HTERT RPE-1 (cell line): ENCODE results near the gene IQGAP2.

Source experiments
- in situ Hi-C: fragments of 300-500 bp; cut with MboI; formaldehyde crosslinking; loops from 4 replicates; pipeline ENCODE4 v1.14.3; 2020; ENCODE audit warnings: low sequenced_read_pairs

Gene IQGAP2

GRCh38 chr5:76703707-76704106 is 300.6 kb downstream of the IQGAP2 start:
- in situ Hi-C loops = no loop called here

DNA sequence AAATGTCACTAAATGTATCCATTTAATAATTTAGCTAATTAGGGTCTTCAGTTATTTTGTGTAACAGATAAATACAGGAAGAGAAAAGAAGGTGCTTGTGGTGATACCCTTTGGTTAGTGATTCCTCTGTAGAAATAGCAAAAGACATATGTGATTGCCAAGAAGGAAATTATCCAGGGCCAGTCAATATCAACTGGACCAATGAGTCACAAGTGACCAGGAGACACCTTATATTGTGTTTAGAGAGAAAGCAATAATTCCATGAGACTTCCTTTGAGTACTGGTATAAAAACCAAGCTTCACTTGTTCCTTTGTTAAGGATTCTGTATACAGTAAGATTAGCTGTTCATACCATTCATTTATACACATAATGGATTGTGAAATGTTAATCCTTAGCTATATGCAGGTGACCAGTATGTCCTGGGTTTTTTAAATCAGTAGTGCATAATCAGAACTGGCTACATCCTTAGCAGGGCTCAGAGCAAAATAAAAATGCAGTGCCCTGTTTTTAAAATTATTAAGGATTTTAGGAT is 301.1 kb downstream of the IQGAP2 start:
- in situ Hi-C loops = no loop called here

GRCh38 chr5:76705574-76705973 is 302.5 kb downstream of the IQGAP2 start:
- in situ Hi-C loops = no loop called here

- in situ Hi-C loops = no loop called here
These were observed 306.7 kb downstream of the IQGAP2 start for GRCh38 chr5:76709762-76710161.

DNA sequence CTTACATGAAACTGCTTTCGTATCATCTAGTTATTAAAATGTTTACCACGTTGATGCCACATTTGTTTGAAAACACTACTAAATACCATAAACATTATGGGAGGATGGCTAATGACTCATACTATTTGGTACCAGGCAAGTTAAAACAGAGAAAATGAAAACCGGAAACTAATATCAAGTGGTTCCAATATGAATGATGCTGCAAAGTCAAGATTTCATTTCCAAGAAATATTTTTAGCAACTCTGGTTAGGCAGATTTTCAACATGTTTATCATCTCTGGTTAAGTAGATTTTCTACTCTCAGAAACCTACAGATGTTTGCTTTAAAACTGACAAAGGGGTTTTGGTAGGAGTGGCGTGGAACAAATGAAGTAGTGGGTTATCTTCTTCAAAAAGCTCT is 307.9 kb downstream of the IQGAP2 start:
- in situ Hi-C loops = no loop called here

GRCh38 chr5:76714751-76715485 is 311.8 kb downstream of the IQGAP2 start:
- in situ Hi-C loops = no loop called here

GRCh38 chr5:76715486-76715735 is 312.3 kb downstream of the IQGAP2 start:
- in situ Hi-C loops = no loop called here

DNA sequence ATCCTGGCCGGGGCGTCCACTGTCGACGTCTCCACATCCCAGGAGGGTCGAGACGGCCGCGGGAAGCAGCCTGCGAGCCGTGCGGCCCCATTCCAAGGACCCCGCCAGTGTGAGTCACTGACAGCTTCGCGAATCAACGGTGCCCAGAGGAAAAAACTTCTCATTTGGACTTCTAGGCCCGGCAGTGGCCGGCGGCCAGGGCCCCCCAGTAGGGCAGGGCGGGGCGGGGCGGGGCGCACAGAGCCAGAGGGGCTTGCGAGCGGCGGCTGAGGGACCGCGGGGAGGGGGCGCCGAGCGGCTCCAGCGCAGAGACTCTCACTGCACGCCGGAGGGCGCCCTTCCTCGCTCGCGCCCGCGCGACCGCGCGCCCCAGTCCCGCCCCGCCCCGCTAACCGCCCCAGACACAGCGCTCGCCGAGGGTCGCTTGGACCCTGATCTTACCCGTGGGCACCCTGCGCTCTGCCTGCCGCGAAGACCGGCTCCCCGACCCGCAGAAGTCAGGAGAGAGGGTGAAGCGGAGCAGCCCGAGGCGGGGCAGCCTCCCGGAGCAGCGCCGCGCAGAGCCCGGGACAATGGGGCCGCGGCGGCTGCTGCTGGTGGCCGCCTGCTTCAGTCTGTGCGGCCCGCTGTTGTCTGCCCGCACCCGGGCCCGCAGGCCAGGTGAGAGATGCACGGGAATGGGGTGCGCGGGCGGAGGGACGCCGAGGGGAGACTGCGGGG is 312.8 kb downstream of the IQGAP2 start, which contains the start of gene F2R:
Gene F2R, plus strand, starts transcription at position 391 of the 720 bp plus-strand sequence. Its CDS starts 182 bp downstream, at position 573.
- in situ Hi-C loops = no loop called here

- in situ Hi-C loops = no loop called here
These were observed 313.5 kb downstream of the IQGAP2 start for GRCh38 chr5:76716456-76717157.

GRCh38 chr5:76717222-76718083 is 314.4 kb downstream of the IQGAP2 start:
- in situ Hi-C loops = no loop called here

GRCh38 chr5:76718381-76718832 is 315.3 kb downstream of the IQGAP2 start:
- in situ Hi-C loops = no loop called here

DNA sequence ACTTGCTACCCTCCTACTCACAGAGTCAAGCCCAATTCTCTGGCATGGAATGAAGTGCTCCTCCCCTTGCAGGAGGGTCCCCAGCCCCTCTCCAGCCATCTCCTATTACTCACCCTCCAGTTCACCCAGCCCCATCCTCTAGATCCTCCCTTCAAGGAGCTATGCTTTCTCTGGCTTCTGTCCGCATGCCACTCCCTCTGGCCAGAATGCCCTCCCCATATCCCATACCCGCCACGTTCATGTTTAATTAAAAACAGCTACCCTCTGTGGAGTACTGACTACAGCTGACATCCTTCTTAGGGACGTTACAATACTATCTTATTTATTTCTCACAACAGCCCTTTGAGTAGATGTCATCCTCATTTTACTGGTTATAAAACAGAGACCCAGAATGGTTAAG is 315.8 kb downstream of the IQGAP2 start:
- in situ Hi-C loops = no loop called here

- in situ Hi-C loops = no loop called here
These were observed 318.0 kb downstream of the IQGAP2 start for GRCh38 chr5:76720988-76721569.

- in situ Hi-C loops = no loop called here
These were observed 320.2 kb downstream of the IQGAP2 start for GRCh38 chr5:76723266-76723665.

DNA sequence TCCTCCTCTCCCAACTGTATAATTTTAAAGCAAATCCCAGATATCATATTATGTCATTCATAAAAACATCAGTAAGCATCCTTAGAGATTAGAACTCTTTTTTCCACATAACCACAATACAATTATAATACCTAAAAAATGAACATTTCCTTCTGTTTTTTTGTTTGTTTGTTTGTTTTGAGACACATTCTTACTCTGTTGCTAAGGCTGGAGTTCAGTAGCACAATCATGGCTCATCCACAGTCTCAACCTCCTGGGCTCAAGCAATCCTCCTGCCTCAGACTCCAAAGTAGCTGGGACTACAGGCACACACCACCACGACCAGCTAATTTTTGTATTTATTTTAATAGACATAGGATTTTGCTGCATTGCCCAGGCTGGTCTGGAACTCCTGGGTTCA is 320.8 kb downstream of the IQGAP2 start:
- in situ Hi-C loops = no loop called here

- in situ Hi-C loops = no loop called here
These were observed 321.8 kb downstream of the IQGAP2 start for GRCh38 chr5:76724871-76725270.

GRCh38 chr5:76728965-76729364 is 325.9 kb downstream of the IQGAP2 start:
- in situ Hi-C loops = no loop called here

GRCh38 chr5:76729373-76730290 is 326.5 kb downstream of the IQGAP2 start:
- in situ Hi-C loops = no loop called here

DNA sequence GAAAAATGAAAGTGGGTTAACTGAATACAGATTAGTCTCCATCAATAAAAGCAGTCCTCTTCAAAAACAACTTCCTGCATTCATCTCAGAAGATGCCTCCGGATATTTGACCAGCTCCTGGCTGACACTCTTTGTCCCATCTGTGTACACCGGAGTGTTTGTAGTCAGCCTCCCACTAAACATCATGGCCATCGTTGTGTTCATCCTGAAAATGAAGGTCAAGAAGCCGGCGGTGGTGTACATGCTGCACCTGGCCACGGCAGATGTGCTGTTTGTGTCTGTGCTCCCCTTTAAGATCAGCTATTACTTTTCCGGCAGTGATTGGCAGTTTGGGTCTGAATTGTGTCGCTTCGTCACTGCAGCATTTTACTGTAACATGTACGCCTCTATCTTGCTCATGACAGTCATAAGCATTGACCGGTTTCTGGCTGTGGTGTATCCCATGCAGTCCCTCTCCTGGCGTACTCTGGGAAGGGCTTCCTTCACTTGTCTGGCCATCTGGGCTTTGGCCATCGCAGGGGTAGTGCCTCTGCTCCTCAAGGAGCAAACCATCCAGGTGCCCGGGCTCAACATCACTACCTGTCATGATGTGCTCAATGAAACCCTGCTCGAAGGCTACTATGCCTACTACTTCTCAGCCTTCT is 329.4 kb downstream of the IQGAP2 start:
- in situ Hi-C loops = no loop called here
